ENCODE data around the gene KIAA0930.

KIAA0930 gene

DNA sequence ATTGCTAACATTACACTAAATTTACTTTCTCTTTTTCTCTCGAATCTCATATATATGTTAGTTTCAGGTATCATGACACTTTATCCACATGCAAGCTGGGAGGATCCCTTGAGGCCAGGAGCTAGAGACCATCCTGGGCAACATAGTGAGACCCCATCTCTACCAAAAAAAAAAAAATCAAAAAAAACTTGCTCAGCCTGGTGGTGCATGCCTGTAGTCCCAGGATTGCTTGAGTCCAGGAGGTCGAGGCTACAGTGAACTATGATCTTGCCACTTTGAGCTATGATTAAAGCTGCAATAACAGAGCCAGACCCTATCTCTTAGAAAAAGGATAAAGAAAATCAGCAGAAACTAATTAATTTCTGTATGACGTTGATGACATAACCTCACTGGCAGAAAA lies 40.3 kb upstream of the KIAA0930 start:
- Histone ChIP-seq H3K4me3 (ENCODE audit: low read depth, low read length) (no peak overlapping the region), H3K27ac (ENCODE audit: extremely low read depth, low read depth, low read length) (no peak overlapping the region), H3K36me3 (ENCODE audit: control insufficient read depth in 2 of 2, insufficient read depth in 1 of 2, low read length in 2 of 2) (no peaks in the 10 kb centered on the region), H3K4me1 (ENCODE audit: control insufficient read depth, insufficient read depth, low read length) (peaks cover 6% of the 10 kb centered on the region), H3K9me3 (ENCODE audit: control insufficient read depth, insufficient read depth, low read depth, low read length) (no peaks in the 10 kb centered on the region)
- CTCF ChIA-PET, result interaction anchor here (0.6 to 0.8 kb wide), 2 partner anchors 324 to 478 kb away, joined by 3 to 4 read pairs; no protein-coding TSS in a partner anchor
- POLR2A ChIA-PET, result no interaction called here
- no peak for TF ChIP-seq ZNF202 (tag by site-specific recombination; IDR thresholded peaks at IDR 0.05; ENCODE audit: borderline replicate concordance)
- TF ChIP-seq, protein P1, sequence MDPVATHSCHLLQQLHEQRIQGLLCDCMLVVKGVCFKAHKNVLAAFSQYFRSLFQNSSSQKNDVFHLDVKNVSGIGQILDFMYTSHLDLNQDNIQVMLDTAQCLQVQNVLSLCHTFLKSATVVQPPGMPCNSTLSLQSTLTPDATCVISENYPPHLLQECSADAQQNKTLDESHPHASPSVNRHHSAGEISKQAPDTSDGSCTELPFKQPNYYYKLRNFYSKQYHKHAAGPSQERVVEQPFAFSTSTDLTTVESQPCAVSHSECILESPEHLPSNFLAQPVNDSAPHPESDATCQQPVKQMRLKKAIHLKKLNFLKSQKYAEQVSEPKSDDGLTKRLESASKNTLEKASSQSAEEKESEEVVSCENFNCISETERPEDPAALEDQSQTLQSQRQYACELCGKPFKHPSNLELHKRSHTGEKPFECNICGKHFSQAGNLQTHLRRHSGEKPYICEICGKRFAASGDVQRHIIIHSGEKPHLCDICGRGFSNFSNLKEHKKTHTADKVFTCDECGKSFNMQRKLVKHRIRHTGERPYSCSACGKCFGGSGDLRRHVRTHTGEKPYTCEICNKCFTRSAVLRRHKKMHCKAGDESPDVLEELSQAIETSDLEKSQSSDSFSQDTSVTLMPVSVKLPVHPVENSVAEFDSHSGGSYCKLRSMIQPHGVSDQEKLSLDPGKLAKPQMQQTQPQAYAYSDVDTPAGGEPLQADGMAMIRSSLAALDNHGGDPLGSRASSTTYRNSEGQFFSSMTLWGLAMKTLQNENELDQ (tag by site-specific recombination; IDR thresholded peaks at IDR 0.05; ENCODE audit: low read depth), result no peak
- TF ChIP-seq ZNF670 (tag by site-specific recombination; IDR thresholded peaks at IDR 0.05; ENCODE audit: low read depth), result no peak
- TF ChIP-seq REPIN1 (tag by site-specific recombination; IDR thresholded peaks at IDR 0.05; ENCODE audit: low read depth), result no peak
- no peak for TF ChIP-seq ZNF785 (tag by site-specific recombination; IDR thresholded peaks at IDR 0.05)
- TF ChIP-seq HOXA7 (CRISPR knock-in tag; IDR thresholded peaks at IDR 0.05; ENCODE audit: borderline replicate concordance), result no peak
- TF ChIP-seq ZSCAN16 (tag by site-specific recombination; IDR thresholded peaks at IDR 0.05), result no peak
- no peak for TF ChIP-seq GLIS1 (tag by site-specific recombination; IDR thresholded peaks at IDR 0.05)
- no peak for TF ChIP-seq ZNF394 (tag by site-specific recombination; IDR thresholded peaks at IDR 0.05; ENCODE audit: borderline replicate concordance)
- no peak for TF ChIP-seq ZNF558 (tag by site-specific recombination; IDR thresholded peaks at IDR 0.05)
- TF ChIP-seq ZNF140 (tag by site-specific recombination; IDR thresholded peaks at IDR 0.05), result no peak
- TF ChIP-seq ZEB2 (tag by site-specific recombination; IDR thresholded peaks at IDR 0.05), result no peak
- no peak for TF ChIP-seq ATF2 (tag by site-specific recombination; IDR thresholded peaks at IDR 0.05; ENCODE audit: low read depth)
- TF ChIP-seq RBAK (tag by site-specific recombination; IDR thresholded peaks at IDR 0.05), result no peak

DNA sequence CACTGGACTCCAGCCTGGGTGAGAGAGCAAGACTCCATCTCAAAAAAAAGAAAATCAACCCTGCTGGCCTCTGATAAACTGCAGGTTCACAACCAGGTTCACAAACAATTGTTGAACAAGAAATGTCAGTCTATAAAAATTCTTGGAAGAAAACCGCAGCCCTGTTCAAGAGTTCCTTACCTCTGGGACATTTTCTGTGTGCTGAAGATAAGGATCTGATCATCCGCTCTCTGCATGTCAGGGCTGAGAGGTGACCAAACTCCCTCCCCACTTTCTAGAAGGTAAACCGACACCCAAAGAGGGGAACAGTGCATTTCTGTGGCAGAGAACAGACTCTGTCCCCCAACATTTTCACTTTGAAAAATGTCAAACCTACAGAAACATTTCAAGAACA lies 39.9 kb upstream of the KIAA0930 start:
- no peaks in the 10 kb centered on the region for H3K36me3 ChIP-seq (ENCODE audit: control insufficient read depth in 2 of 2, insufficient read depth in 1 of 2, low read length in 2 of 2)
- ChIA-PET POLR2A (no interaction called here), CTCF (interaction anchor here (0.6 to 0.7 kb wide), 2 partner anchors 111 to 157 kb away, joined by 3 read pairs; no protein-coding TSS in a partner anchor)
- TF ChIP-seq OSR2 (tag by site-specific recombination; IDR thresholded peaks at IDR 0.05) (no peak), ZNF37A (tag by site-specific recombination; IDR thresholded peaks at IDR 0.05) (no peak), BCL11B (tag by site-specific recombination; IDR thresholded peaks at IDR 0.05; ENCODE audit: low read depth) (no peak), ZNF785 (tag by site-specific recombination; IDR thresholded peaks at IDR 0.05) (no peak)
- H3K4me3 ChIP-seq (ENCODE audit: low read depth, low read length), result no peak overlapping the region
- peaks cover 6% of the 10 kb centered on the region for H3K4me1 ChIP-seq (ENCODE audit: control insufficient read depth, insufficient read depth, low read length)
- no peak overlapping the region for H3K27ac ChIP-seq (ENCODE audit: extremely low read depth, low read depth, low read length)
- no peaks in the 10 kb centered on the region for H3K9me3 ChIP-seq (ENCODE audit: control insufficient read depth, insufficient read depth, low read depth, low read length)

GRCh38 chr22:45278125-45278524 lies 37.4 kb upstream of the KIAA0930 start:
- peaks cover 6% of the 10 kb centered on the region for H3K4me1 ChIP-seq (ENCODE audit: control insufficient read depth, insufficient read depth, low read length)
- no peaks in the 10 kb centered on the region for H3K36me3 ChIP-seq (ENCODE audit: control insufficient read depth in 2 of 2, insufficient read depth in 1 of 2, low read length in 2 of 2)
- H3K4me3 ChIP-seq (ENCODE audit: low read depth, low read length), result no peak overlapping the region
- ChIA-PET POLR2A (no interaction called here), CTCF (no interaction called here)
- H3K9me3 ChIP-seq (ENCODE audit: control insufficient read depth, insufficient read depth, low read depth, low read length), result no peaks in the 10 kb centered on the region
- TF ChIP-seq SCRT2 (tag by site-specific recombination; IDR thresholded peaks at IDR 0.05) (peak; percentile 65; the same call in 1 of the 2 replicates), ZNF555 (tag by site-specific recombination; conservative IDR thresholded peaks at IDR 0.05) (no peak), OVOL3 (tag by site-specific recombination; IDR thresholded peaks at IDR 0.05) (no peak), HOXC10 (CRISPR knock-in tag; IDR thresholded peaks at IDR 0.05) (no peak), ZNF670 (tag by site-specific recombination; IDR thresholded peaks at IDR 0.05; ENCODE audit: low read depth) (no peak), ZNF747 (tag by site-specific recombination; IDR thresholded peaks at IDR 0.05) (no peak), ZNF677 (tag by site-specific recombination; IDR thresholded peaks at IDR 0.05) (no peak), ZBTB7A (tag by site-specific recombination; IDR thresholded peaks at IDR 0.05; ENCODE audit: low read depth) (no peak)
- TF ChIP-seq, protein P2, sequence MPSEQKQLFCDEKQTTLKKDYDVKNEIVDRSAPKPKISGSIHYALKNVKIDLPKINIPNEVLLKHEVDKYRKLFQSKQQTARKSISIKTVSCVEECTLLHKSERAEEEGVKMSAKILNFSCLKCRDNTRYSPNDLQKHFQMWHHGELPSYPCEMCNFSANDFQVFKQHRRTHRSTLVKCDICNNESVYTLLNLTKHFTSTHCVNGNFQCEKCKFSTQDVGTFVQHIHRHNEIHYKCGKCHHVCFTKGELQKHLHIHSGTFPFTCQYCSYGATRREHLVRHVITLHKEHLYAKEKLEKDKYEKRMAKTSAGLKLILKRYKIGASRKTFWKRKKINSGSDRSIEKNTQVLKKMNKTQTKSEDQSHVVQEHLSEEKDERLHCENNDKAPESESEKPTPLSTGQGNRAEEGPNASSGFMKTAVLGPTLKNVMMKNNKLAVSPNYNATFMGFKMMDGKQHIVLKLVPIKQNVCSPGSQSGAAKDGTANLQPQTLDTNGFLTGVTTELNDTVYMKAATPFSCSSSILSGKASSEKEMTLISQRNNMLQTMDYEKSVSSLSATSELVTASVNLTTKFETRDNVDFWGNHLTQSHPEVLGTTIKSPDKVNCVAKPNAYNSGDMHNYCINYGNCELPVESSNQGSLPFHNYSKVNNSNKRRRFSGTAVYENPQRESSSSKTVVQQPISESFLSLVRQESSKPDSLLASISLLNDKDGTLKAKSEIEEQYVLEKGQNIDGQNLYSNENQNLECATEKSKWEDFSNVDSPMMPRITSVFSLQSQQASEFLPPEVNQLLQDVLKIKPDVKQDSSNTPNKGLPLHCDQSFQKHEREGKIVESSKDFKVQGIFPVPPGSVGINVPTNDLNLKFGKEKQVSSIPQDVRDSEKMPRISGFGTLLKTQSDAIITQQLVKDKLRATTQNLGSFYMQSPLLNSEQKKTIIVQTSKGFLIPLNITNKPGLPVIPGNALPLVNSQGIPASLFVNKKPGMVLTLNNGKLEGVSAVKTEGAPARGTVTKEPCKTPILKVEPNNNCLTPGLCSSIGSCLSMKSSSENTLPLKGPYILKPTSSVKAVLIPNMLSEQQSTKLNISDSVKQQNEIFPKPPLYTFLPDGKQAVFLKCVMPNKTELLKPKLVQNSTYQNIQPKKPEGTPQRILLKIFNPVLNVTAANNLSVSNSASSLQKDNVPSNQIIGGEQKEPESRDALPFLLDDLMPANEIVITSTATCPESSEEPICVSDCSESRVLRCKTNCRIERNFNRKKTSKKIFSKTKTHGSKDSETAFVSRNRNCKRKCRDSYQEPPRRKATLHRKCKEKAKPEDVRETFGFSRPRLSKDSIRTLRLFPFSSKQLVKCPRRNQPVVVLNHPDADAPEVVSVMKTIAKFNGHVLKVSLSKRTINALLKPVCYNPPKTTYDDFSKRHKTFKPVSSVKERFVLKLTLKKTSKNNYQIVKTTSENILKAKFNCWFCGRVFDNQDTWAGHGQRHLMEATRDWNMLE (tag by site-specific recombination; conservative IDR thresholded peaks at IDR 0.05; ENCODE audit: low read depth), result no peak
- no peak overlapping the region for H3K27ac ChIP-seq (ENCODE audit: extremely low read depth, low read depth, low read length)
